HEK293 (cell line): ENCODE data around the gene FCMR.

Experiments used
- CTCF ChIA-PET: fragments of 350-600 bp; formaldehyde crosslinking; extraction: SDS; loops from one replicate; lab custom pipeline; 2021; ENCODE audit warnings: antibody characterized with exemption; lab: Yijun Ruan, JAX
- POLR2A ChIA-PET: fragments of 300-600 bp; formaldehyde crosslinking; extraction: SDS; loops from one replicate; lab custom pipeline; 2020; ENCODE audit warnings: antibody characterized with exemption, inconsistent platforms; lab: Yijun Ruan, JAX
- H3K27ac ChIP-seq: fragments of 200-500 bp; sonication (Bioruptor generic); 2 replicates; pipeline ENCODE4 v1.5.1; 2014; ENCODE audit warnings: low read depth, low read length, control low read depth, inconsistent platforms; ENCODE audit errors: extremely low read depth
- H3K36me3 ChIP-seq, 2 experiments: fragments of 200-500 bp in 1 of 2; sonication (Bioruptor generic) in 1 of 2; 1 replicate in 1 of 2; 2 replicates in 1 of 2; pipeline ENCODE4 v1.5.1; 2014 to 2017; ENCODE audit warnings: inconsistent platforms in 2 of 2, low read length in 2 of 2; ENCODE audit not compliant: control insufficient read depth in 2 of 2, insufficient read depth in 1 of 2
- H3K4me1 ChIP-seq: fragments of 200-500 bp; sonication (Bioruptor generic); 2 replicates; pipeline ENCODE4 v1.5.1; 2014; ENCODE audit warnings: mild to moderate bottlenecking, low read length, inconsistent platforms; ENCODE audit not compliant: control insufficient read depth, insufficient read depth
- H3K4me3 ChIP-seq: 2 replicates; pipeline ENCODE4 v1.5.1; 2011; ENCODE audit warnings: low read depth, mild to moderate bottlenecking, control low read depth, low read length, moderate library complexity
- H3K9me3 ChIP-seq: fragments of 200-500 bp; sonication (Bioruptor generic); 2 replicates; pipeline ENCODE4 v1.5.1; 2014; ENCODE audit warnings: low read depth, low read length, inconsistent platforms; ENCODE audit not compliant: control insufficient read depth, insufficient read depth
- BCL11A ChIP-seq: fragments of 450-650 bp; formaldehyde crosslinking; IDR thresholded peaks from 2 replicates; pipeline ENCODE4 v1.5.1; 2016; ENCODE audit warnings: low read depth, missing biosample characterization, missing genetic modification characterization
- GFI1B ChIP-seq: fragments of 450-650 bp; formaldehyde crosslinking; IDR thresholded peaks from 2 replicates; pipeline ENCODE4 v1.5.1; 2016; ENCODE audit warnings: missing biosample characterization, missing genetic modification characterization
- GLIS1 ChIP-seq: fragments of 450-650 bp; formaldehyde crosslinking; IDR thresholded peaks from 2 replicates; pipeline ENCODE4 v1.5.1; 2016; ENCODE audit warnings: missing biosample characterization, missing genetic modification characterization
- GLIS2 ChIP-seq: fragments of 450-650 bp; formaldehyde crosslinking; IDR thresholded peaks from 2 replicates; pipeline ENCODE4 v1.5.1; 2016; ENCODE audit warnings: missing biosample characterization, missing genetic modification characterization
- KLF1 ChIP-seq: fragments of 450-650 bp; formaldehyde crosslinking; IDR thresholded peaks from 2 replicates; pipeline ENCODE4 v1.5.1; 2016; ENCODE audit warnings: missing biosample characterization, missing genetic modification characterization
- SALL2 ChIP-seq: fragments of 450-650 bp; formaldehyde crosslinking; IDR thresholded peaks from 2 replicates; pipeline ENCODE4 v1.5.0; 2017; ENCODE audit warnings: missing biosample characterization, mild to moderate bottlenecking, missing genetic modification characterization, borderline replicate concordance
- SP3 ChIP-seq: fragments of 450-650 bp; formaldehyde crosslinking; IDR thresholded peaks from 2 replicates; pipeline ENCODE4 v1.5.1; 2016; ENCODE audit warnings: missing biosample characterization, missing genetic modification characterization
- YY1 ChIP-seq: fragments of 450-650 bp; formaldehyde crosslinking; IDR thresholded peaks from 2 replicates; pipeline ENCODE4 v1.5.1; 2018; ENCODE audit warnings: missing biosample characterization, missing genetic modification characterization
- ZFP41 ChIP-seq: fragments of 450-650 bp; formaldehyde crosslinking; IDR thresholded peaks from 2 replicates; pipeline ENCODE4 v1.5.1; 2016; ENCODE audit warnings: missing biosample characterization, missing genetic modification characterization, borderline replicate concordance
- ZNF138 ChIP-seq: fragments of 450-650 bp; formaldehyde crosslinking; IDR thresholded peaks from 2 replicates; pipeline ENCODE4 v1.5.1; 2016; ENCODE audit warnings: missing biosample characterization, missing genetic modification characterization, borderline replicate concordance
- ZNF16 ChIP-seq: fragments of 450-650 bp; formaldehyde crosslinking; IDR thresholded peaks from 2 replicates; pipeline ENCODE4 v1.5.1; 2016; ENCODE audit warnings: low read depth, missing biosample characterization, missing genetic modification characterization
- ZNF174 ChIP-seq: fragments of 450-650 bp; formaldehyde crosslinking; IDR thresholded peaks from 2 replicates; pipeline ENCODE4 v1.5.0; 2017; ENCODE audit warnings: missing biosample characterization, mild to moderate bottlenecking, missing genetic modification characterization
- ZNF214 ChIP-seq: fragments of 450-650 bp; formaldehyde crosslinking; IDR thresholded peaks from 2 replicates; pipeline ENCODE4 v1.5.1; 2017; ENCODE audit warnings: missing biosample characterization, mild to moderate bottlenecking, missing genetic modification characterization, borderline replicate concordance
- ZNF223 ChIP-seq: fragments of 450-650 bp; formaldehyde crosslinking; IDR thresholded peaks from 2 replicates; pipeline ENCODE4 v1.5.1; 2016; ENCODE audit warnings: missing biosample characterization, missing genetic modification characterization
- ZNF23 ChIP-seq: fragments of 450-650 bp; formaldehyde crosslinking; IDR thresholded peaks from 2 replicates; pipeline ENCODE4 v1.5.1; 2016; ENCODE audit warnings: missing biosample characterization, missing genetic modification characterization, borderline replicate concordance
- ZNF324 ChIP-seq: fragments of 450-650 bp; formaldehyde crosslinking; IDR thresholded peaks from 2 replicates; pipeline ENCODE4 v1.5.1; 2016; ENCODE audit warnings: missing biosample characterization, missing genetic modification characterization
- ZNF362 ChIP-seq: fragments of 450-650 bp; formaldehyde crosslinking; IDR thresholded peaks from 2 replicates; pipeline ENCODE4 v1.5.1; 2016; ENCODE audit warnings: missing biosample characterization, missing genetic modification characterization
- ZNF521 ChIP-seq: fragments of 450-650 bp; formaldehyde crosslinking; IDR thresholded peaks from 2 replicates; pipeline ENCODE4 v1.5.1; 2017; ENCODE audit warnings: missing biosample characterization, mild to moderate bottlenecking, missing genetic modification characterization
- ZNF623 ChIP-seq: fragments of 450-650 bp; formaldehyde crosslinking; IDR thresholded peaks from 2 replicates; pipeline ENCODE4 v1.5.1; 2016; ENCODE audit warnings: missing biosample characterization, missing genetic modification characterization
- ZNF626 ChIP-seq: fragments of 450-650 bp; sonication (Bioruptor Pico); formaldehyde crosslinking; IDR thresholded peaks from 2 replicates; pipeline ENCODE4 v1.5.1; 2018; ENCODE audit warnings: missing biosample characterization, missing genetic modification characterization, inconsistent platforms
- ZNF677 ChIP-seq: fragments of 450-650 bp; IDR thresholded peaks from 2 replicates; pipeline ENCODE4 v1.5.0; 2018; ENCODE audit warnings: missing biosample characterization, mild to moderate bottlenecking, missing genetic modification characterization, moderate library complexity
- ZNF707 ChIP-seq: fragments of 450-650 bp; formaldehyde crosslinking; IDR thresholded peaks from 2 replicates; pipeline ENCODE4 v1.5.1; 2016; ENCODE audit warnings: missing biosample characterization, missing genetic modification characterization
- TF ChIP-seq, protein P1 (sequence below): fragments of 450-650 bp; IDR thresholded peaks from 2 replicates; pipeline ENCODE4 v1.5.1; 2018; ENCODE audit warnings: missing biosample characterization, mild to moderate bottlenecking, missing genetic modification characterization
- TF ChIP-seq, protein P2 (sequence below): fragments of 450-650 bp; formaldehyde crosslinking; IDR thresholded peaks from 2 replicates; pipeline ENCODE4 v1.5.1; 2016; ENCODE audit warnings: missing biosample characterization, missing genetic modification characterization
- TF ChIP-seq, protein P3 (sequence below): sonication (generic); formaldehyde crosslinking; IDR thresholded peaks from 2 replicates; pipeline ENCODE4 v1.8.1; 2022; ENCODE audit warnings: mild to moderate bottlenecking, moderate library complexity, missing genetic modification reagents

Gene FCMR

GRCh38 chr1:206856674-206857464 is 64.9 kb downstream of the FCMR start:
- no peaks in the 10 kb centered on the region for H3K9me3 ChIP-seq
- no peak overlapping the region for H3K4me3 ChIP-seq
- TF ChIP-seq ZNF626 (no peak), GLIS1 (tag by site-specific recombination) (no peak), ZNF23 (no peak), YY1 (tag by site-specific recombination) (no peak), SP3 (tag by site-specific recombination) (no peak), ZNF214 (tag by site-specific recombination) (no peak), ZNF707 (no peak), ZNF324 (tag by site-specific recombination) (no peak), ZNF362 (tag by site-specific recombination) (no peak), BCL11A (tag by site-specific recombination) (no peak), ZFP41 (no peak), ZNF521 (no peak), ZNF138 (no peak), ZNF174 (no peak)
- ChIA-PET CTCF (interaction anchor here (0.7 to 5.5 kb wide), 9 partner anchors 8 to 55 kb away, joined by 3 to 27 read pairs (median 6); partner anchors contain the start of gene IL20), POLR2A (interaction anchor here (0.6 to 1.0 kb wide), 2 partner anchors 14 to 53 kb away, joined by 3 read pairs; no protein-coding TSS in a partner anchor)
- H3K36me3 ChIP-seq, result no peaks in the 10 kb centered on the region
- peaks cover 4% of the 10 kb centered on the region; the same call in 1 of the 2 replicates for H3K4me1 ChIP-seq
- no peak overlapping the region for H3K27ac ChIP-seq

- ChIA-PET POLR2A (interaction anchor here (1.0 kb wide), 1 partner anchor 54 kb away, joined by 3 read pairs; no protein-coding TSS in a partner anchor), CTCF (interaction anchor here (0.8 to 5.5 kb wide), 7 partner anchors 9 to 56 kb away, joined by 3 to 27 read pairs (median 7); partner anchors contain the start of gene IL20)
- Histone ChIP-seq H3K4me3 (no peak overlapping the region), H3K27ac (no peak overlapping the region), H3K36me3 (no peaks in the 10 kb centered on the region)
- TF ChIP-seq ZNF16, result no peak
- no peak for TF ChIP-seq ZNF223 (tag by site-specific recombination)
- TF ChIP-seq GLIS2 (tag by site-specific recombination), result no peak
- no peak for TF ChIP-seq GFI1B
- TF ChIP-seq, protein P1, sequence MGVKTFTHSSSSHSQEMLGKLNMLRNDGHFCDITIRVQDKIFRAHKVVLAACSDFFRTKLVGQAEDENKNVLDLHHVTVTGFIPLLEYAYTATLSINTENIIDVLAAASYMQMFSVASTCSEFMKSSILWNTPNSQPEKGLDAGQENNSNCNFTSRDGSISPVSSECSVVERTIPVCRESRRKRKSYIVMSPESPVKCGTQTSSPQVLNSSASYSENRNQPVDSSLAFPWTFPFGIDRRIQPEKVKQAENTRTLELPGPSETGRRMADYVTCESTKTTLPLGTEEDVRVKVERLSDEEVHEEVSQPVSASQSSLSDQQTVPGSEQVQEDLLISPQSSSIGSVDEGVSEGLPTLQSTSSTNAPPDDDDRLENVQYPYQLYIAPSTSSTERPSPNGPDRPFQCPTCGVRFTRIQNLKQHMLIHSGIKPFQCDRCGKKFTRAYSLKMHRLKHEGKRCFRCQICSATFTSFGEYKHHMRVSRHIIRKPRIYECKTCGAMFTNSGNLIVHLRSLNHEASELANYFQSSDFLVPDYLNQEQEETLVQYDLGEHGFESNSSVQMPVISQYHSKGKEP, result no peak
- TF ChIP-seq ZNF623 (tag by site-specific recombination), result no peak
- TF ChIP-seq, protein P2, sequence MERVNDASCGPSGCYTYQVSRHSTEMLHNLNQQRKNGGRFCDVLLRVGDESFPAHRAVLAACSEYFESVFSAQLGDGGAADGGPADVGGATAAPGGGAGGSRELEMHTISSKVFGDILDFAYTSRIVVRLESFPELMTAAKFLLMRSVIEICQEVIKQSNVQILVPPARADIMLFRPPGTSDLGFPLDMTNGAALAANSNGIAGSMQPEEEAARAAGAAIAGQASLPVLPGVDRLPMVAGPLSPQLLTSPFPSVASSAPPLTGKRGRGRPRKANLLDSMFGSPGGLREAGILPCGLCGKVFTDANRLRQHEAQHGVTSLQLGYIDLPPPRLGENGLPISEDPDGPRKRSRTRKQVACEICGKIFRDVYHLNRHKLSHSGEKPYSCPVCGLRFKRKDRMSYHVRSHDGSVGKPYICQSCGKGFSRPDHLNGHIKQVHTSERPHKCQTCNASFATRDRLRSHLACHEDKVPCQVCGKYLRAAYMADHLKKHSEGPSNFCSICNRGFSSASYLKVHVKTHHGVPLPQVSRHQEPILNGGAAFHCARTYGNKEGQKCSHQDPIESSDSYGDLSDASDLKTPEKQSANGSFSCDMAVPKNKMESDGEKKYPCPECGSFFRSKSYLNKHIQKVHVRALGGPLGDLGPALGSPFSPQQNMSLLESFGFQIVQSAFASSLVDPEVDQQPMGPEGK, result no peak
- no peak for TF ChIP-seq KLF1 (tag by site-specific recombination)
- no peak for TF ChIP-seq ZNF677 (tag by site-specific recombination)
- no peak for TF ChIP-seq SALL2
- TF ChIP-seq, protein P3, sequence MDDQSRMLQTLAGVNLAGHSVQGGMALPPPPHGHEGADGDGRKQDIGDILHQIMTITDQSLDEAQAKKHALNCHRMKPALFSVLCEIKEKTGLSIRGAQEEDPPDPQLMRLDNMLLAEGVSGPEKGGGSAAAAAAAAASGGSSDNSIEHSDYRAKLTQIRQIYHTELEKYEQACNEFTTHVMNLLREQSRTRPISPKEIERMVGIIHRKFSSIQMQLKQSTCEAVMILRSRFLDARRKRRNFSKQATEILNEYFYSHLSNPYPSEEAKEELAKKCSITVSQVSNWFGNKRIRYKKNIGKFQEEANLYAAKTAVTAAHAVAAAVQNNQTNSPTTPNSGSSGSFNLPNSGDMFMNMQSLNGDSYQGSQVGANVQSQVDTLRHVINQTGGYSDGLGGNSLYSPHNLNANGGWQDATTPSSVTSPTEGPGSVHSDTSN, result no peak
- TF ChIP-seq, all 188 proteins: peak for 0
- peaks cover 4% of the 10 kb centered on the region; the same call in 1 of the 2 replicates for H3K4me1 ChIP-seq
- no peaks in the 10 kb centered on the region for H3K9me3 ChIP-seq
Measured at GRCh38 chr1:206855859-206856258, 65.9 kb downstream of the FCMR start.
